Measurements from ENCODE around the gene DAPK3. TPM values are rescaled to one million over a fixed set of nuclear protein-coding genes. Genes with fewer than 3 reads are reported as not detected.
"Not testable (repeated sequence)": the region's sequence is repeated elsewhere in the genome, so short reads cannot be mapped to it uniquely, and the experiment has no call there.

The DAPK3 gene
- total and polyA plus RNA-seq, 2 experiments from 2014 or later = 103 to 140 TPM

DNA sequence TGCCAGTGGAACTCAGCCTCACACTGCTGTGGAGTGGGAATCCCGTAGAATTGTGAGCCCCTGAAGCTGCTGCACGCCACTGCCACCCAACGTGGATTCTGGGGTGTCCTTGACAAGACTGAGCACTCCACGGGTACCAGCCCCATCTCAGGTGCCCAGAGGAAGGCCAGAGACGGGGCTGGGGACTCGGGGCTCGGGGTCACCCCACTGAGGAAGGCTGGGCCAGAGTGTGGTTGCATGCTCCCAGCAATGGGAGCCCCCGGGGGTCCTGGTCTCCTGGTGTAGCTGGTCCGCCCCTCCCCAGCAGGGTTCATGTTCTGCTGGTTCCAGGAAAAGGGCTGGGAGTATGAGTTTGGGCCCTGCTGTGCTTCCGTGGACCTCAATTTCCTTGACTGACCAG is 15.2 kb downstream of the DAPK3 start:
- H3K4me2 ChIP-seq = no peak overlapping the region
- TF ChIP-seq EZH2 (IDR thresholded peaks at IDR 0.05; ENCODE audit: borderline replicate concordance) = no peak
- TF ChIP-seq, protein P1, sequence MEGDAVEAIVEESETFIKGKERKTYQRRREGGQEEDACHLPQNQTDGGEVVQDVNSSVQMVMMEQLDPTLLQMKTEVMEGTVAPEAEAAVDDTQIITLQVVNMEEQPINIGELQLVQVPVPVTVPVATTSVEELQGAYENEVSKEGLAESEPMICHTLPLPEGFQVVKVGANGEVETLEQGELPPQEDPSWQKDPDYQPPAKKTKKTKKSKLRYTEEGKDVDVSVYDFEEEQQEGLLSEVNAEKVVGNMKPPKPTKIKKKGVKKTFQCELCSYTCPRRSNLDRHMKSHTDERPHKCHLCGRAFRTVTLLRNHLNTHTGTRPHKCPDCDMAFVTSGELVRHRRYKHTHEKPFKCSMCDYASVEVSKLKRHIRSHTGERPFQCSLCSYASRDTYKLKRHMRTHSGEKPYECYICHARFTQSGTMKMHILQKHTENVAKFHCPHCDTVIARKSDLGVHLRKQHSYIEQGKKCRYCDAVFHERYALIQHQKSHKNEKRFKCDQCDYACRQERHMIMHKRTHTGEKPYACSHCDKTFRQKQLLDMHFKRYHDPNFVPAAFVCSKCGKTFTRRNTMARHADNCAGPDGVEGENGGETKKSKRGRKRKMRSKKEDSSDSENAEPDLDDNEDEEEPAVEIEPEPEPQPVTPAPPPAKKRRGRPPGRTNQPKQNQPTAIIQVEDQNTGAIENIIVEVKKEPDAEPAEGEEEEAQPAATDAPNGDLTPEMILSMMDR (IDR thresholded peaks at IDR 0.05; ENCODE audit: poor library complexity) = no peak
- no peak for TF ChIP-seq EZH2phosphoT487 (IDR thresholded peaks at IDR 0.05; ENCODE audit: low read depth, severe bottlenecking, unreplicated experiment)
- 97% methylated on average over 10 of the region's 10 CpGs for WGBS (ENCODE audit: low lambda C conversion rate, missing lambda C conversion rate)
- no peak overlapping the region for H3K27ac ChIP-seq
- H3K36me3 ChIP-seq (replicated peaks; ENCODE audit: insufficient read depth, low read depth) = no peaks in the 10 kb centered on the region
- H3K9me2 ChIP-seq (replicated peaks; ENCODE audit: insufficient read depth) = no peaks in the 10 kb centered on the region
- H4K20me1 ChIP-seq (ENCODE audit: insufficient read depth, poor library complexity, severe bottlenecking) = no peaks in the 10 kb centered on the region
- H3K4me3 ChIP-seq = no peak overlapping the region
- no peak for DNase-seq (ENCODE audit: low spot score)
- no peaks in the 10 kb centered on the region for H3K9me3 ChIP-seq (ENCODE audit: low read depth)
- H3K4me1 ChIP-seq (ENCODE audit: insufficient read depth) = no peaks in the 10 kb centered on the region
- H2AFZ ChIP-seq = no peak overlapping the region
- no peaks in the 10 kb centered on the region for H3K27me3 ChIP-seq
- no peaks in the 10 kb centered on the region for H3K79me2 ChIP-seq

GRCh38 chr19:3955276-3955675 is 15.6 kb downstream of the DAPK3 start:
- H3K4me3 ChIP-seq; H2AFZ ChIP-seq; H3K27me3 ChIP-seq; H3K36me3 ChIP-seq (replicated peaks; ENCODE audit: insufficient read depth, low read depth); H3K27ac ChIP-seq; H4K20me1 ChIP-seq (ENCODE audit: insufficient read depth, poor library complexity, severe bottlenecking); DNase-seq (ENCODE audit: low spot score); H3K9me3 ChIP-seq (ENCODE audit: low read depth); H3K9me2 ChIP-seq (replicated peaks; ENCODE audit: insufficient read depth); H3K4me1 ChIP-seq (ENCODE audit: insufficient read depth); H3K4me2 ChIP-seq; H3K79me2 ChIP-seq: not testable (repeated sequence)
- 84% methylated on average over 13 of the region's 13 CpGs for WGBS (ENCODE audit: low lambda C conversion rate, missing lambda C conversion rate)

GRCh38 chr19:3954107-3954506 is 16.8 kb downstream of the DAPK3 start:
- no peaks in the 10 kb centered on the region for H4K20me1 ChIP-seq (ENCODE audit: insufficient read depth, poor library complexity, severe bottlenecking)

DNA sequence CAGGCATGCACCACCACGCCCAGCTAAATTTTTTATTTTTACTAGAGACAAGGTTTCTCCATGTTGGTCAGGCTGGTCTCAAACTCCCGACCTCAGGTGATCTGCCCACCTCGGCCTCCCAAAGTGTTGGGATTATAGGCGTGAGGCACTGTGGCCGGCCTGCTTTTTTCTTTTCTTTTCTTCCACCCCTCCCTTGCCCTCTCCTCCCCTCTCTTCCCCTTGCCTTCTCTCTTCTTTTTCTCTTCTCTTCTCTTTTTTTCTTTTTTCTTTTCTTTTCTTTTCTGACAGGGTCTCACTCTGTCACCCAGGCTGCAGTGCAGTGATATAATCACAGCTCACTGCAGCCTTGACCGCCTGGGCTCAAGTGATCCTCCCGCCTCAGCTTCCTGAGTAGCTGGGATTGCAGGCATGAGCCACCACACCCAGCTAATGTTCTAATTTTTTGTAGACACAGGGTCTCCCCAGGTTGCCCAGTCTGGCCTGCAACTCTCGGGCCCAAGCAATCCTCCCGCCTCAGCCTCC is 18.1 kb downstream of the DAPK3 start:
- not testable (repeated sequence) for H3K79me2 ChIP-seq; DNase-seq (ENCODE audit: low spot score); H2AFZ ChIP-seq; H3K9me2 ChIP-seq (replicated peaks; ENCODE audit: insufficient read depth); H3K4me2 ChIP-seq; H3K4me1 ChIP-seq (ENCODE audit: insufficient read depth); H3K4me3 ChIP-seq; H3K27me3 ChIP-seq; H3K36me3 ChIP-seq (replicated peaks; ENCODE audit: insufficient read depth, low read depth); H4K20me1 ChIP-seq (ENCODE audit: insufficient read depth, poor library complexity, severe bottlenecking); H3K27ac ChIP-seq; H3K9me3 ChIP-seq (ENCODE audit: low read depth)
- WGBS (ENCODE audit: low lambda C conversion rate, missing lambda C conversion rate) = 92% methylated on average over 9 of the region's 9 CpGs

More at GRCh38 chr19:3954107-3954506, 16.8 kb downstream of the DAPK3 start:
- WGBS (ENCODE audit: low lambda C conversion rate, missing lambda C conversion rate) = 91% methylated on average over 12 of the region's 12 CpGs
- Histone ChIP-seq H3K9me2 (replicated peaks; ENCODE audit: insufficient read depth) (no peaks in the 10 kb centered on the region), H3K4me3 (no peak overlapping the region), H3K27ac (no peak overlapping the region), H3K9me3 (ENCODE audit: low read depth) (no peaks in the 10 kb centered on the region), H2AFZ (no peak overlapping the region), H3K79me2 (no peaks in the 10 kb centered on the region), H3K27me3 (no peaks in the 10 kb centered on the region), H3K36me3 (replicated peaks; ENCODE audit: insufficient read depth, low read depth) (no peaks in the 10 kb centered on the region), H3K4me2 (no peak overlapping the region), H3K4me1 (ENCODE audit: insufficient read depth) (no peaks in the 10 kb centered on the region)
- no peak for DNase-seq (ENCODE audit: low spot score)
- TF ChIP-seq EZH2phosphoT487 (IDR thresholded peaks at IDR 0.05; ENCODE audit: low read depth, severe bottlenecking, unreplicated experiment) = no peak
- TF ChIP-seq, protein P1 (IDR thresholded peaks at IDR 0.05; ENCODE audit: poor library complexity) = no peak
- no peak for TF ChIP-seq EZH2 (IDR thresholded peaks at IDR 0.05; ENCODE audit: borderline replicate concordance)

All from hepatocyte (in vitro differentiated cells).